ENCODE results near the gene CD36. TPM values are rescaled to one million over a fixed set of nuclear protein-coding genes. Genes with fewer than 3 reads are reported as not detected.

CD36 gene
- total RNA-seq, 1 experiment from 2014 or later, result not detected

GRCh38 chr7:80637454-80637853 is 988 bp upstream of the CD36 start:
- BruUV-seq (replicated peaks), result no TSS peak
- intact Hi-C loops (cut with micrococcal nuclease), result no loop called here
- no peaks in the 10 kb centered on the region for H3K36me3 ChIP-seq (ENCODE audit: low read depth, low read length)
- TF ChIP-seq EZH2phosphoT487 (IDR thresholded peaks at IDR 0.05; ENCODE audit: borderline replicate concordance, low read length), result no peak
- no peak for TF ChIP-seq CTCF (conservative IDR thresholded peaks at IDR 0.05; ENCODE audit: low read depth, low read length)
- no peak for TF ChIP-seq EZH2 (IDR thresholded peaks at IDR 0.05; ENCODE audit: low read length, unreplicated experiment)
- no peaks in the 10 kb centered on the region for H3K9me3 ChIP-seq (ENCODE audit: low read length)
- ChIA-PET POLR2A (ENCODE audit: unreplicated experiment) (no interaction called here), CTCF (no interaction called here)
- peaks cover 25% of the 10 kb centered on the region for H3K4me1 ChIP-seq (ENCODE audit: insufficient read depth, low read length)
- ATAC-seq, result no peak
- H3K27me3 ChIP-seq (ENCODE audit: low read length), result no peaks in the 10 kb centered on the region
- H3K9me2 ChIP-seq (replicated peaks; ENCODE audit: low read length), result no peaks in the 10 kb centered on the region
- H3K27ac ChIP-seq (ENCODE audit: low read length), result no peak overlapping the region
- no peak for DNase-seq
- no peak overlapping the region for H3K4me2 ChIP-seq (ENCODE audit: low read length)
- H3K4me3 ChIP-seq (ENCODE audit: low read length), result no peak overlapping the region
- H4K20me1 ChIP-seq (ENCODE audit: low read length), result no peaks in the 10 kb centered on the region
- H3F3A ChIP-seq (ENCODE audit: low read length, unreplicated experiment), result no peaks in the 10 kb centered on the region
- no peak overlapping the region for H3K9ac ChIP-seq (ENCODE audit: low read length)
- no peak overlapping the region for H2AFZ ChIP-seq (ENCODE audit: low read length)
- H3K79me2 ChIP-seq (ENCODE audit: low read length), result no peaks in the 10 kb centered on the region

- TF ChIP-seq CTCF (conservative IDR thresholded peaks at IDR 0.05; ENCODE audit: low read depth, low read length), result no peak
- TF ChIP-seq EZH2 (IDR thresholded peaks at IDR 0.05; ENCODE audit: low read length, unreplicated experiment), result no peak
- no peak for TF ChIP-seq EZH2phosphoT487 (IDR thresholded peaks at IDR 0.05; ENCODE audit: borderline replicate concordance, low read length)
- H3K9me2 ChIP-seq (replicated peaks; ENCODE audit: low read length), result no peaks in the 10 kb centered on the region
- H4K20me1 ChIP-seq (ENCODE audit: low read length), result no peaks in the 10 kb centered on the region
- DNase-seq (no peak), ATAC-seq (no peak)
- POLR2A ChIA-PET (ENCODE audit: unreplicated experiment), result no interaction called here
- no peaks in the 10 kb centered on the region for H3K79me2 ChIP-seq (ENCODE audit: low read length)
- H2AFZ ChIP-seq (ENCODE audit: low read length), result no peak overlapping the region
- no TSS peak for BruUV-seq (replicated peaks)
- H3K4me3 ChIP-seq (ENCODE audit: low read length), result no peak overlapping the region
- no peaks in the 10 kb centered on the region for H3K36me3 ChIP-seq (ENCODE audit: low read depth, low read length)
- no peaks in the 10 kb centered on the region for H3K9me3 ChIP-seq (ENCODE audit: low read length)
- H3K4me2 ChIP-seq (ENCODE audit: low read length), result no peak overlapping the region
- intact Hi-C loops (cut with micrococcal nuclease), result no loop called here
- no peaks in the 10 kb centered on the region for H3K27me3 ChIP-seq (ENCODE audit: low read length)
- H3K4me1 ChIP-seq (ENCODE audit: insufficient read depth, low read length), result peaks cover 33% of the 10 kb centered on the region
- no peak overlapping the region for H3K9ac ChIP-seq (ENCODE audit: low read length)
- no peak overlapping the region for H3K27ac ChIP-seq (ENCODE audit: low read length)
- CTCF ChIA-PET, result no interaction called here
- no peaks in the 10 kb centered on the region for H3F3A ChIP-seq (ENCODE audit: low read length, unreplicated experiment)
Measured at GRCh38 chr7:80639011-80639410, 569 bp downstream of the CD36 start.

DNA sequence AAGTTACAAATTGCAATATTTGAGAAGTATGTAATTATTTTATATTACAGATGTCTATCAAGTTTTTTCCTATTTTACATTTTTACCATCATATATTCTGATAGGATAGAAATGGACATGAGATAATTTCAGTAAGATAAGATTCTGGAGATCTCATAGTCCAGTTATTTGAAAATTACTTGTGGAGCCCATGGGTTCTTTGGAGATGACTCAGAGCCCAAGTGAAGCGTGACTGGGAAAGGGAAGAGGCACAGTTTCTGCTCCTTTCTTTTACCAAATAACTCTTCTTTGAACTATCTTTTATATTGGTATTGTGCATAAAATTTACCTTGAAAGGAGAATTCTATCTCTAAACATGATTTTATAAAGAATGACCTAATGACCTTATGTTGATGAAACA is 2.4 kb downstream of the CD36 start:
- BruUV-seq (replicated peaks), result no TSS peak

More for the DNA sequence above, 2.4 kb downstream of the CD36 start:
- Histone ChIP-seq H3K36me3 (ENCODE audit: low read depth, low read length) (no peaks in the 10 kb centered on the region), H3F3A (ENCODE audit: low read length, unreplicated experiment) (no peaks in the 10 kb centered on the region), H3K27me3 (ENCODE audit: low read length) (no peaks in the 10 kb centered on the region), H4K20me1 (ENCODE audit: low read length) (no peaks in the 10 kb centered on the region), H3K9ac (ENCODE audit: low read length) (no peak overlapping the region), H3K9me2 (replicated peaks; ENCODE audit: low read length) (no peaks in the 10 kb centered on the region), H3K4me3 (ENCODE audit: low read length) (no peak overlapping the region), H3K79me2 (ENCODE audit: low read length) (no peaks in the 10 kb centered on the region), H3K9me3 (ENCODE audit: low read length) (no peaks in the 10 kb centered on the region), H3K27ac (ENCODE audit: low read length) (no peak overlapping the region), H3K4me2 (ENCODE audit: low read length) (peak overlapping the region; percentile 21; the same call in 1 of the 2 replicates), H2AFZ (ENCODE audit: low read length) (no peak overlapping the region), H3K4me1 (ENCODE audit: insufficient read depth, low read length) (peaks cover 23% of the 10 kb centered on the region)
- ATAC-seq (peak; percentile 62; the same call in 1 of the 2 replicates), DNase-seq (peak; percentile 66)
- TF ChIP-seq EZH2phosphoT487 (IDR thresholded peaks at IDR 0.05; ENCODE audit: borderline replicate concordance, low read length), result no peak
- TF ChIP-seq EZH2 (IDR thresholded peaks at IDR 0.05; ENCODE audit: low read length, unreplicated experiment), result no peak
- TF ChIP-seq CTCF (conservative IDR thresholded peaks at IDR 0.05; ENCODE audit: low read depth, low read length), result no peak
- intact Hi-C loops (cut with micrococcal nuclease), result loop anchor here (5.0 kb wide), 1 partner anchor 44 kb away; no protein-coding TSS in a partner anchor
- ChIA-PET POLR2A (ENCODE audit: unreplicated experiment) (no interaction called here), CTCF (interaction anchor here (0.5 to 0.7 kb wide), 2 partner anchors 18 to 422 kb away, joined by 5 read pairs; no protein-coding TSS in a partner anchor)

Data from PC-3 (cell line).